GM21576 (cell line): ENCODE results near the gene SLAIN2.
A peak's percentile ranks its signal among the peaks of the same experiment; 100 is the strongest.
"Not testable (repeated sequence)": the region's sequence is repeated elsewhere in the genome, so short reads cannot be mapped to it uniquely, and the experiment has no call there.

Experiments used
- ATAC-seq: cut with Tn5 transposase; IDR thresholded peaks from one replicate; pipeline ENCODE4 v1.9.1; 2021; ENCODE audit warnings: mild to moderate bottlenecking, moderate library complexity; ENCODE audit not compliant: unreplicated experiment

The SLAIN2 gene

DNA sequence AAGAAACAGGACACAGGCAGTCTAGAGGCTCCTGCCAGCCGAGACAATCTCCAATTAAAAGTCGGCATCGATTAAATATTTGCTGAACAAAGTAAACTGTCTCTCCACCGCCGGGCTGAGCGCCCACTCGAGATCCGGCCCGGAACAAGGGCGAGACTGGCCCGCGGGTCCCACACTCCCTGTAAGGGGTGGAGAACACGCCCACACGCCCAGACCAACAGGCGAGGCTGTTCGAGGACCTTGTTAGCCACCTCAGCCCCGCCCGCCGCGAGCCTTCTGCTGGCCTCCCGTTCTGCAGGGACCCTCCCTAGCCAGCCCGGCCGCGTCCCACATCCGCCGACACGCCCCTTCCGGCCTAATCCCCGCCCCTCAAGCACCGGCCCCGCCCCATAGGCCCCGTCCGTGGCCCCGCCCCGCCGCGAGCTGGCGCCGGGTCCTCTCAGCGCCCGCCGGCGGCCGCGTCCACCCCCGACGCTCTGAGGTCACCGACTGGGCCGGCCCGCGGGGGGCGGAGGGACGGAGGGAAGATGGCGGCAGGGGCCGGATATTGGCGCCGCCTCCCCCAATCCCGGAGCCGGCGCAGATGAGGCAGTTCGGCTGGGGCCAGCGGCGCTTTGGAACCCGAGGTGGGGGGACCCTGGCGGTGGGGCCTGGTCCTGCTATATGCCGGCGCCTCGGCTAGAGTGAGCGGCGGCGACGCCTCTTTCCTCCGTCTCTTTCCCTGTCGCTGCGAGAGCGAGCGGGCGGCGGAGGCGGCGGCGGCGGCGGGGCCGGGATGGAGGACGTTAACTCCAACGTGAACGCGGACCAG is at the start of gene SLAIN2:
TSS of gene SLAIN2 (plus strand) at position 565 of the 811 bp plus-strand sequence. CDS start at position 776, 211 bp downstream.
- ATAC-seq: peak; percentile 91

DNA sequence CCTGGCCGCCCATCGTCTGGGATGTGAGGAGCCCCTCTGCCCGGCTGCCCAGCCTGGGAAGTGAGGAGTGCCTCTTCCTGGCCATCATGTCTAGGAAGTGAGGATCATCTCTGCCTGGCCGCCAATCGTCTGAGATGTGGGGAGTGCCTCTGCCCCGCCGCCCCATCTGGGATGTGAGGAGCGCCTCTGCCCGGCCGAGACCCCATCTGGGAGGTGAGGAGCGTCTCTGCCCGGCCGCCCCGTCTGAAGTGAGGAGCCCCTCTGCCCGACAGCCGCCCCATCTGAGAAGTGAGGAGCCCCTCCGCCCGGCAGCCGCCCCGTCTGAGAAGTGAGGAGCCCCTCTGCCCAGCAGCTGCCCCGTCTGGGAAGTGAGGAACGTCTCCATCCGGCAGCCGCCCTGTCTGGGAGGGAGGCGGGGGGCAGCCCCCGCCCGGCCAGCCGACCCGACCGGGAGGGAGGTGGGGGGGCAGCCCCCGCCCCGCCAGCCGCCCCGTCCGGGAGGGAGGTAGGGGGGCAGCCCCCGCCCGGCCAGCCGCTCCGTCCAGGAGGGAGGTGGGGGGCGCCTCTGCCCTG is 49.0 kb upstream of the SLAIN2 start:
- not testable (repeated sequence) for ATAC-seq

DNA sequence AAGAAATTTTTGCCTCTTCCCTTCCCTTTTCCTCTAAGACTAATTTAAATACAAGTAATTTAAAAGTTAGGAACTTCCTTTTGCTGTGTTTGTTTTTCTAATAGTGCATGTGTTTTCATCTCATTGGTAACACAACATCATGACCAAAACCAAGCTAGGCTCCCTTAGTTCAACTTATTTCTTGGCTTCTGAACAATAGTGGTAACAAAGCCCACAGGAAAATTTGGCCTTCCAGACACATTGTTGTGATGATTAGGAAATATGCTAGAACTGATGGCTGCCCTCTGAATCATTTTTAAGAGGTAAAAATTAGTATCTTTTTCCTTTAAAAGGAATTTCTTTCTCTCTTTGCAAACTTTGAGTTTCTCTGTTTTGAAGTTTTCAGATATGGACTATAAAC is 46.2 kb upstream of the SLAIN2 start:
- ATAC-seq: no peak

DNA sequence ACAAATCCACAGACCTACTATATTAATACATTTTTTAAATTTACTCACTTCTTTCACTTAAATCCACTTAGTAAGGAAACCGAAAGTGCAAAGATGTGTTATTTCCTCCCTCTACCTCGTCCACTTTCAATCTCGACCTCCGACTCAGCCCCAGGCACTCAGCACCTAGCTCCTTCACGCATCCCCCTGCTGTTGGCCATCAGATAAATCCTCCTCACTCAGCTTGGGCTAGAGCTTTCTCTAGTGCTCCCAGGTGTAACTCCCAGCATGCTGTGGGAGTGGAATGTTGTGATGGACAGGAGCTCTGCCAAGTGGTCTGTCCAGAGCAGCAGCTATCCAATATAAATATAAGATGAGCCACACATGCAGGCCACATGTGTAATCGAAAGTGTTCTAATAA is 45.0 kb upstream of the SLAIN2 start:
- peak; percentile 96 for ATAC-seq

DNA sequence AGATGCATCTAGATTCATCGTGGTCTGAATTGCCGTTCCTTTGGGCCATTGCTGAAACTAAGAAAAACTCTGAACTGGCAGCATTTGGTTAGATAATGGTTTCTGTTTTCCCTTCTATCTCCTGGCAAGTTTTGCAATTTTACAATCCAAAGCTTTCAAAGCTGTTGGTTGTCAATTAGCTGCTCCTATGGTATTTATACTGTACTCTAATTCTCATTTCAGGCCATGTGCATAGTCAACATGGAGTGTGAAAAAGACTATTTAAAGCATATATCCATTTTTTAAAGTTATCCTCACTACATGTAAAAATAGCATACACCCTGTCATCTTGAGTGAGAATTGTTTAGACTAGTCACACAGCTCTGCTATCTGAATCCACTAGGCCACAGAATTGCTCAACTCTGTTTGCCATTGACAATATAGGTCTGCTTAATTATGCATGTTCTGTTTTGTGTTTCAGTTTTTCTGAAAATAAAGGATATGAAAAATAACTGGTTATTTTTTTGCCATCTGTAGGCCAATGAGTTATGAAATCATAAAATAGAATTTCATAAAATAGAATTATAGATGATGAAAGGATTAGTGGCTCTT is 44.0 kb upstream of the SLAIN2 start:
- ATAC-seq: no peak

DNA sequence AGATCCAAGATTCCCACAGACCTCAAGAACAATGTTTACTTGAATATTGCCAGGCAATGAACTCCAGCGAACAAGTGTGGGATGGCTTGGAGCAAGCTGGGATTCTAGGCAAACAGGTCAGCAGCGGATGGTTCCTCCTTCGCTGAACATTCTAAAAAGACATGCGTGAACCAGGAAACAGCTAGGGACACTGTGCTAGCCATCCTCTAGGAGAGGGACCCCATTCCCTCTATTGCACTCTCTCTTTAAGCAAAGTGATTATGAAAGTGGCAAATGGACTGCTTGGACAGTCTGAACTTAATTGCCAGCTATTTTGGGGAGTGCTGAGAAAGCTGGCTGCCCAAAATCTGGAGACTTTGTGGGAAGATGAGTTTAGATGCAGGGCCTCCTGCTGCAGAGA is 41.8 kb upstream of the SLAIN2 start:
- ATAC-seq: no peak

DNA sequence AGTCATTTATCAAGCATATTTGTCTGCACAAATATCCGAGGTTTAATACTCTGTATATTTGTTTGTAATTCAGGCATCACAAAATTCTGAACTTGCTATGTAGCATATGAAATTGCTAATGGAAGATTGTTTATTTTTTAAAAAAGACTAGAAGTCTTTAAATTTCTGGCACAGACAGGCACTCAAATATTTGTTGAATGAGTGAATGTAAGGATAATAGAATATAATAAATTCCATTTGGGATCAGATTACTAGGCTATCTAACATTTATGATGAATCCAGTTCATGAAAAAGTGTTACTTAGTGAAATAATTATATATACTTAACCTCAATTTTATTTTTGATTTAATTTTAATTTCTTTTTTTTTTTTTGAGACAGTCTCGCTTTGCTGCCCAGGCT is 41.3 kb upstream of the SLAIN2 start:
- ATAC-seq: no peak

DNA sequence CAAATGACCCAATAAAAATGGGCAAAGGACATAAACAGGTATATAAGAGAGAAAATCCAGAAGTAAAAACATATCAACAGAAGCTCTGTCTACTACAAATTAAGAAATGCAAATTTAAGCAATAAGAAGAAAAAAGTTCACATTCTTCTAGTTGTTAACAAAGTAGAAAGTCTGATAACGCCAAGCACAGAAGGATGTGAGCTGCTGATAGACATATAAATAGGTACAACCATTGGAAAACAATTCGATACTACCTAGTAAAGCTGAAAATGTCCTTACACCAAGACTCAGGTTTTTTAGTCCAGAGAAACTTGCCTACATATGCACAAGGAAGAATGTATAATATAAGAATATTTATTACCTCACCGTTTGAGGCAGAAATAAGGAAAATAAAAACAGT is 35.8 kb upstream of the SLAIN2 start:
- ATAC-seq: no peak

DNA sequence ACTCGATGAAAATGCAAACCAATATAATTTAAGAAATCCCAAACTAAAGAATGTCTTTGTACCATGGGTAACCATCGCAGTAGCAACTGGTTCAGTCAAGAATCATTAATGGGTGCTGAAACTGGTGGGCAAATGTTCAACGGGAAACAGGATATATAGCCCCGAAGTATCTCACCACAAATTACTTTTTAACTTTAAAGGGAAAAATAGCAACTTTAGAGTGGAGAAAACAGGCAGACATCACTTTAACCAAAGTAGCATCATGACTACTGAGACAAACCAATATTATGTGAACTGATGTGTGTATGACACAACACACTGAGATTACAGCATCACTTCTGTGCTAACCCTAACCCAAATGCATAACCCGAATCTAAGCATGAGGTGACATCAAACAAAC is 33.8 kb upstream of the SLAIN2 start:
- no peak for ATAC-seq

DNA sequence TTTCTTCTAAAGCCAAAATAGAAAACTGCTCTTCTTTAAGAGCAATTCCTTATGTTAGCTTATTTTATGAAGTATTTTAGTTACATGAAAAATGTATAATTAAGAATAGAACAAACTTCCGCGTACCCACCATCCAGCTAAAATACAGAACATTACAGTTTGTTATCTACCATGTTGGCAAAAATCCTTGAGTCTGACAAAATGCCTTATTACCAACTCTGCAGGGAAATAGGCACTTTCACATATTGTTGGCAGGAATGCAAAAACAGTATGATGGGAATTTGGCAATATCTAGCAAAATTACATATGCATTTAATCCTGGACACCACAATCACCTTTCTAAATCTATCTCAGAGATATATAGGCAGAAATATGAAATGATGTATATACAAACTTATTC is 32.4 kb upstream of the SLAIN2 start:
- ATAC-seq: no peak

DNA sequence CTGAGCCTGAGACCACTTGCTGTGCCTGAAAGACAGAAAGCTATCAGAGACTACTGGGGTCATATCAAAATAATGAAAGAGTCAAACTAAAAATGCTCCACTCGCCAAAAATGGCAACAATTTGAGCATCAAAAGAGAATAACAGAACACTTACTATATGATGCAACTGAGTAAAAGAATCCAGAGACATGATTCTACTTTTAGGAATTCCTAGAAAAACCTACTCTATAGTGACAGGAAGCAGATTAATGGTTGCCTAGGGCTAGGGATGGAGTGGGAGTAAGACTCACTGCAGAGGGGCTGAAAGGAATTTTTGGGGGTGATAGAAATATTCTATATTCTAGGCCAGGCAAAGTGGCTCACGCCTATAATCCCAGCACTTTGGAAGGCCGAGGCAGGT is 29.4 kb upstream of the SLAIN2 start:
- ATAC-seq: no peak

DNA sequence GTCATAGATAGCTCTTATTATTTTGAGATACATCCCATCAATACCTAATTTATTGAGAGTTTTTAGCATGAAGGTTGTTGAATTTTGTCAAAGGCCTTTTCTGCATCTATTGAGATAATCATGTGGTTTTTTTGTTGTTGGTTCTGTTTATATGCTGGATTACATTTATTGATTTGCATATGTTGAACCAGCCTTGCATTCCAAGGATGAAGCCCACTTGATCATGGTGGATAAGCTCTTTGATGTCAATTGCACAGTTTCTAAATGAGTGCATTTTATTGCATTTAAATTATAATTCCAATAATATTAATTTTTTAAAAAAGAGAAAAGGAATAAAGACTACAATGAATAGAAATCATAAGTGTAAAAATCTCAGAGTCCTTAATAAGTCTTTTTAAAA is 26.6 kb upstream of the SLAIN2 start:
- ATAC-seq: not testable (repeated sequence)

DNA sequence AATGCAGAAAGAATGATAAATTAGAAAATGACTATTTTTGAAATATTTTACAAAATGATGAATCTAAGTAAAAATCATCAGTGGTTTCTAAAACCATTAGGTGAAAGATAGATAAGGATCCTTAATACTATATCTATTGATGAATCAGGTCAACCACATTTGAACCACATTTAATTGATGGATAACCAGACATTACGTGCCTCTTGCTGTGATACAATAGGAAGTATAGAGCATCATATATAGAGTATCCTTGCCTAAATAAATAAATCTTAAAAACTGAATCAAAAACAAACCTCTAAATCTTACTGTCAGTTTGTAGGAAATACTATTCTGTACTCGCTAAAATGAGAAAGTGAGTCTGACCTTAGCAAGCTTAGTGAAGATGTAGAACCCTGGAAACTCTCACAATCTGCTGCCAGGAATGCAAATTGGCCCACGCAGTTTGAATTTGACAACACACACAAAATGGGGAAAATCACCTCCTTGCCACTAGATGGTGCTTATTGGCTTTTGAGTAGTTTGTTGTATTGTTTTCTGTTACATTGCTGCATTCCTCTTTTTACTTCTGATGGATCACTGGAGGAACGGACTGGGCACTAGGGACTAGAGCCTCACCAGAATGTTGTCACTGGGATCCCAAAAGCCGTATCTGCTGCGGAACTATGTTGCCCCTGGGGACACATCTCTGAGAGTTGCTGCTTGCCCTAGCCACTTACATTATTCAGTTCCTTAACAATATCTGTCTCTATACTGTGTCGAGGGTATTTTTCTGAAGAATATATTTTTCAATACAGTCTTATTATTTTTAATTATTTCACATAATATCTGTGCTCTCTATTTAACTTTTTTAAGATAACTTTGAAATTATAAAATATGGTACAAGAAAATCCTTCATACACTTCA is 25.4 kb upstream of the SLAIN2 start:
- ATAC-seq: peak; percentile 70

DNA sequence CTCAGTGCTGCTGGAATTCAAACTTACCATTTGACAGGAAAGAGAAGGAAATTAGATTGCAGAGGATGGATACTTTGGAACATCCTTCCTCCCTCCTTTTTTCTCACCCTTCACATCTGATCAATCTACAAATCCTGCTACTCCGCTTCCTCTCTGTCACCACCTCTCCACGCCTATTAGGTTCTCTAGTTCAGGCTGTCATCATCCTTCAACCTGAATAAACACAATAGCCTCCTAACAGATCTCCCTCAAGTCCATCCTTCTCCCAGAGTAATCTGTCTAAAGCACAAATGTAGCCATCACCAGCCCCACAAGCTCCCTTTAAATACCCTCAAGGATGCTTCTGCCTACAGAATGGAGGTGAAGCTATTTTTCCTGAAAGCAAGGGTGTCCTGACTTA is 20.0 kb upstream of the SLAIN2 start:
- no peak for ATAC-seq

DNA sequence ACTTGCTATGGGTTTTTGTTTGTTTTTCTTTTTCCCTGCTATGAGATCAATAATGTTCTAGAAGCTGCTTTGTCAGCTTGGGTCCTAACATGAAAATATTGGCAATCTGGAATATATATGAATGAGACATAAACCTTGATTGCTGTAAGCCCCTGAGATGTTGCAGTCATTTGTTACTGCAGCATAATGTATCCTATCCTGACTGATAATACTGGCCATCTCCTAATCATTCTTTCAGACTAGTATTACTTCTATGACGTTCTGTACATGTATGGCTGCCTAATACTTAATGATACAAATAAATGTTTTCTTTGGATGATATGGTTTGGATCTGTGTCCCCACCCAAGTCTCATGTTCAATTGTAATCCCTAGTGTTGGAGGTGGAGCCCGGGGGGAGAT is 19.3 kb upstream of the SLAIN2 start:
- no peak for ATAC-seq

DNA sequence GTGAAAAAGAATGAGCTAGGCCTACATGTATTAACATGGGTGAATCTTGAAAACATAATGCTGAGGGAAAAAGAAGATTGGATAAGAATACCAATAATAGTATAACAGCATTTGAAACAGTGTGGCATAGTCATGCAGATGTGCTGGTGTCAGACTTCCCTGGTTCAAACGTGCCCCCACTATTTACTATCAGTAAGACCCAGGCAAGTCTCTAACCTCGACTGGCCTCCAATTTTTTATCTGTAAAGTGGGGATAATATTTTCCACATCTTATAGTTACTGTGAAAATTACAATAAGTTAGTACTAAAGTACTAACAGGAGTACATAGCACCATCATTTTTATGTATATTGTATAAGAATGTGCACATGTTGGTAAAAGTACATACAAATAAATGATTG is 17.0 kb upstream of the SLAIN2 start:
- no peak for ATAC-seq

DNA sequence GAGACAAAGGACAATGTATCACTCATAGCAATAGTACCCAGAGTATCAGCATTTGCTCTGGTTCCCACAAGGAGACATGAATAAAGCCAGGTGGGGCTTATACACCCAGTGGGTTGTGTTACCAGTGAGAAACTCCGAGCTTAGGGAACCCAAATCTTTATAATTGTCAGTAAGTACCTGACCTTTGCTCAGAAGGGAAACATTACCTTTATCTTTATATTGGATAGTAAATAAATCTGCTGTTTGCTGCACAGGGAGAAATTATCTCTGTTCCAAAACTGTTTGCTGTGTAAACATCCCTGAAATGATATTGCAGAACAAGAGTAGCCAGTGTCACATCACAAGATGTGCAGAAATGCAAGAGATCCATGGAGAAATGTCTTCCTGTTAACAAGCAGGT is 12.1 kb upstream of the SLAIN2 start:
- ATAC-seq: no peak

DNA sequence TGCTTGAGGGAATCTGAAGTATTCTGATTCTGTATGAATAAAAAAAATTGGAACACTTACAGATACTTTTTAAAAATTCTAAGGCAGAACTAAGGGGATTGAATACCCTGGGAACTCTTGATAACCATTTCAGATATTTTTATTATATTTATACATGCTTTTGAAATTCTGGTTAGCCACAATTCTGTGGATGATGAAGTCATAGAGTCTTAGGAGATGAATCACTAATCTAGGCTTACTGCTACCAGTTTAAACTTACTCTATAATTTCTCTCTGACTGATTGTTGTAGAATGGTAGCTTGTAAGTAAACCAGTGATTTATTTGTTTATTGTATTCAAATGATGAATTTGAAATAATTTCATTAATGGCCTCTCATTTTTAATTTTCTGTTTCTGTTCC is 11.4 kb upstream of the SLAIN2 start:
- no peak for ATAC-seq

DNA sequence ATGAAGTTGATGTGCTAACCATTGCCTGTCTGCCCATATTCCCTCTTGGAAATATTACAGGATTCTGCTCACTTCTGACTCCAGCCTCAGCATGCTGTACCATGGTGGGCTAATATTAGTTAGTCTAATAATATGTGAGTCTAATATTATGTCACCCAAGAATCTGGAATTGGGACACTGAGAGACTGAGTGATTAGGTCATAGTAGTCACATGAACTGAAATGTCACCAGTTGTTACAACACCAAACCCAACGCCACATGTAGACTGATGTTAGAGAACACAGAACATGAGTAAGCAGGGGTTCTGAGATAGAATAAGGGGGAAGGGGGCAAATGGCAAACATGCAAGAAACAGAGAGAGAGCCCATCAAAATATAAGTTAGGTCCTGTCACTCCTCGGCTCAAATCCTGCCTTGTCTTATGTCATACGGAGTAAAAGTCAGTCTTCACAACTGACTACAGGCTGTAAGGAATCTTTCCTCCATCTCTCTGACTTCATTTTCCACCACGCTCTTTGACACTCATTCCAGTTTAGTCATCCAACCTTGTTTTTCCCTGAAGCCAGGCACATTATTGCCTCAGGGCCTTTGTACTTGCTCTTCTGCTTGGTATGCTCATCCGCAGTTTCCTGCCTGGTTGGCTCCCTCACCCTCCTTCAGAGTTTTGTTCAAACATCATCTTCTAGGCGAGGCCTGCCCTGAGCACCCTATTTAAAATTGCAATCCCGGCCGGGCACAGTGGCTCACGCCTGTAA is 9.6 kb upstream of the SLAIN2 start:
- no peak for ATAC-seq

DNA sequence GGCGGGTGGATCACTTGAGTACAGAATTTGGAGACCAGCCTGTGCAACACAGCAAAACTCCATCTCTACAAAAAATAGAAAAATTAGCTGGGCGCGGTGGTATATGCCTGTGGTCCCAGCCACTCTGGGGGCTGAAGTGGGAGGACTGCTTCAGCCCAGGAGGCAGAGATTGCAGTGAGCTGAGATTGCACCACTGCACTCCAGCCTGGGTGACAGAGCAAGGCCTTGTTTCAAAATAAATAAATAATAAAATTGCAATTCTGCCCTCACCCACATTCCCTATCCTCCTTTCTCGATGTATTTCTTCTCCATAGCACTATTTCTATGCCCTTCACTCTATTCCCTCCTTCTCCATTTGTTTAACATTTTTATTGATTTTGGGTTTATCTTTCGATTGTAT is 8.7 kb upstream of the SLAIN2 start:
- no peak for ATAC-seq

DNA sequence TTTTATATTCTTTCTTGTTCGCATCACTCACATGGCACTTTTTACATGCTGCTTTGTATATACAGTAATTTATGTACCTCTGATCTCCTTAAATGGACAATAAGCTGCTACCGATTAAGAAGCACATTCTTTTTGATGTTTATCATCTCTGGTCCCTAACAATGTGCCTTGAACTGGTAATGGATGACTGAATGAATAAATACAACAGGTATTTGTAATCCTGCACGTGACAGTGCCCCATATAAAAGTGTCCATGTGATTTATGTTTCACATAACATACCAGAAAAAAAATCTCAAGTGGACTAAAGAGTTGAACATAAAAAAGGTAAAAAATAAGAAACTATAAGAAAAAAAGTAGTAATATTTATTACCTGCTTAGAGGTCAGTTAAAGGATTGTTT is 7.7 kb upstream of the SLAIN2 start:
- no peak for ATAC-seq
